GM23338 (cell line): Measurements from ENCODE around the gene COL18A1.

ENCODE experiments used
- CTCF ChIP-seq, 2 experiments: fragments of 200-600 bp in 1 of 2; sonication (generic) in 1 of 2; conservative IDR thresholded peaks; 2 replicates each; pipeline versions ENCODE4 v1.5.1 to v1.6.1; 2016 to 2017; ENCODE audit warnings: antibody characterized with exemption in 2 of 2, low read depth in 2 of 2, mild to moderate bottlenecking in 2 of 2, moderate library complexity in 1 of 2
- ETS1 ChIP-seq: IDR thresholded peaks from 2 replicates; pipeline ENCODE4 v1.6.1; 2016; ENCODE audit warnings: antibody characterized with exemption
- EZH2 ChIP-seq: fragments of 200-600 bp; sonication (generic); IDR thresholded peaks from one replicate; pipeline ENCODE4 v1.8.0; 2017; ENCODE audit warnings: antibody characterized with exemption, mild to moderate bottlenecking, low read depth; ENCODE audit not compliant: unreplicated experiment
- EZH2phosphoT487 ChIP-seq: fragments of 200-600 bp; sonication (generic); IDR thresholded peaks from one replicate; pipeline ENCODE4 v1.8.1; 2018; ENCODE audit warnings: antibody characterized with exemption; ENCODE audit not compliant: unreplicated experiment
- NANOG ChIP-seq: IDR thresholded peaks from 2 replicates; pipeline ENCODE4 v1.6.1; 2016; ENCODE audit warnings: antibody characterized with exemption, borderline replicate concordance
- POLR2AphosphoS5 ChIP-seq: IDR thresholded peaks from 2 replicates; pipeline ENCODE4 v1.6.1; 2016; ENCODE audit warnings: antibody characterized with exemption, low read depth
- REST ChIP-seq: IDR thresholded peaks from one replicate; pipeline ENCODE4 v1.6.1; 2018; ENCODE audit warnings: antibody characterized with exemption; ENCODE audit not compliant: unreplicated experiment
- STAT1 ChIP-seq: IDR thresholded peaks from one replicate; pipeline ENCODE4 v1.6.1; 2016; ENCODE audit warnings: antibody characterized with exemption; ENCODE audit not compliant: unreplicated experiment

GRCh38 chr21:45516671-45517151 is 111.7 kb downstream of the COL18A1 start:
- TF ChIP-seq CTCF (conservative IDR thresholded peaks at IDR 0.05; ENCODE audit: low read depth in 2 of 2) (no peak), POLR2AphosphoS5 (no peak), EZH2 (no peak), REST (no peak), EZH2phosphoT487 (no peak), STAT1 (no peak), ETS1 (no peak), NANOG (no peak)
